Measurements from ENCODE around the gene CPNE2.
"Not testable (repeated sequence)": the region's sequence is repeated elsewhere in the genome, so short reads cannot be mapped to it uniquely, and the experiment has no call there.

CPNE2 gene

DNA sequence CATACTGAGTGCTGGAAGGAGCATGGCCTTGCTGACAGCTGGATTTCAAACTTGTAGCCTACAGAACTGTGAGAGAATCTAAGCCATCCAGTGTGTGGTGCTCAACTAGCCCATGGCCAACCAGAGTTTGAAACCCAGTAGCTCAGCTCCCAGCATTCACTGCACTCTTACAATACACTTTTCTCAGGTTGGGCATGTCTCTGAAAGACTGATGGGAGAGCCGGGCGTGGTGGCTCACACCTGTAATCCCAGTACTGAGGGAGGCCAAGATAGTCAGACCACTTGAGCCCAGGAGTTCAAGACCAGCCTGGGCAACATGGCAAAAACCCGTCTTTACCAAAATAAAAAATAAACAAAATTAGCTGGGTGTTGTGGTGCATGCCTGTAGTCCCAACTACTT, 3.8 kb downstream of the CPNE2 start:
- Histone ChIP-seq H3K36me3 (ENCODE audit: control insufficient read depth, insufficient read depth, low read length) (no peaks in the 10 kb centered on the region), H3K4me3 (ENCODE audit: insufficient read depth, low read depth, low read length) (no peak overlapping the region), H3K27me3 (ENCODE audit: control insufficient read depth, insufficient read depth, low read length, poor library complexity, severe bottlenecking) (peaks cover 29% of the 10 kb centered on the region), H3K27ac (ENCODE audit: insufficient read depth, low read depth, low read length, poor library complexity, severe bottlenecking) (no peak overlapping the region), H3K4me1 (ENCODE audit: control insufficient read depth, insufficient read depth, low read length) (no peaks in the 10 kb centered on the region), H3K9me3 (ENCODE audit: control insufficient read depth, low read length) (no peaks in the 10 kb centered on the region)
- WGBS, 2 experiments, result 91 to 96% methylated on average over 3 of the region's 3 CpGs

DNA sequence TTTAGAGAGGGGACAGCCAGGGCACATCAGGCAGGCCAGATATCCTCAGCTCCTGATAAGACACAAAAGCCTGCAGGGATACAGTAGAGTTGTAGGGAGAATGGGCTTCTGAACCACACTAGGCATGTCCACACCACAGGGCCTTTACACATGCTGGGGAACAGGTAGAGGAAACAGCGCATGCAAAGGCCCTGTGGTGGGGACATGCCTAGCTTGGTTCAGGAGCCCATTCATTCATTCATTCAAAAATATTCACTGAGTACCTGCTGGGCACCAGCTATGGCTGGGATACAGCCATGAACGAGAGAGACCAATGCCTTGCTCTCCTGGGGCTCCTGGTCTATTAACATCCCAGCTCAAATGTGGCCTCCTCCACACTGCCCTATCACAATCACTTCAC, 4.4 kb downstream of the CPNE2 start:
- whole genome bisulfite sequencing, 2 experiments, result 90 to 94% methylated on average over 2 of the region's 2 CpGs

DNA sequence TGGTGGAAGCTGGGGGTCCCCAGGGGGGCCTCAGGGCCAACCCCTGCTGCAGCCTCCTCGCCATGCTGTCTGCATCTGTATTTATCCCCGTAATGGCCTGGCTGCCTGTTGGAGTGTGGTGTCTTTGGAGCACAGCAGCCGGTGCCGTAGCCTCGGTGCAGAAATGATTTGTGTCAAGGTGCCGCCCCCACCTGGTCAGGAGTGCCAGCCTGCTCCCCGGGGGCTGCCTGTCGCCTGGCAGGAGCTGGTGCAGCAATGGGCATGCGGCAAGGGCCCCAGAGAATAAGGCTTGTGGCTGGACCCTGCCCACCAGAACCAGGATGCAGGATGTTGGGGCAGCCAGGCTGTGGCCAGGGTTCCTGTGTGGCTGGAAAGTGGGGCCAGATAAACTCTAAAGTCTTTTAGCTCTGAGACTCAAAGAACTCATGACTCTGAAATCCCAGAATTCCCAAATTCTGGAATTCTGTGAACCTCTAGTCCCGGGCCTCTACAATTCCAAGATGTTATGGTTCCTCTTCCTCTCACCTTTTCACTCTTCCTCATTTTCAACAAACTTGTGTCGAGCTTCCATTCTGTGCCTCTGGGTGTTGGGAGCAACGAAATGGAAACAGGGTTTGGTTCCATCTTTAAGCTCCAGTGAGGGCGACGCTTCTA, 5.9 kb downstream of the CPNE2 start:
- no peaks in the 10 kb centered on the region for H3K36me3 ChIP-seq (ENCODE audit: control insufficient read depth, insufficient read depth, low read length)
- WGBS, 2 experiments, result 82 to 83% methylated on average over 14 of the region's 14 CpGs
- no peak overlapping the region for H3K27ac ChIP-seq (ENCODE audit: insufficient read depth, low read depth, low read length, poor library complexity, severe bottlenecking)
- peaks cover 2% of the 10 kb centered on the region for H3K4me1 ChIP-seq (ENCODE audit: control insufficient read depth, insufficient read depth, low read length)
- H3K27me3 ChIP-seq (ENCODE audit: control insufficient read depth, insufficient read depth, low read length, poor library complexity, severe bottlenecking), result peaks cover 9% of the 10 kb centered on the region
- no peaks in the 10 kb centered on the region for H3K9me3 ChIP-seq (ENCODE audit: control insufficient read depth, low read length)
- no peak overlapping the region for H3K4me3 ChIP-seq (ENCODE audit: insufficient read depth, low read depth, low read length)

More for the DNA sequence above, 4.4 kb downstream of the CPNE2 start:
- Histone ChIP-seq H3K4me1 (ENCODE audit: control insufficient read depth, insufficient read depth, low read length) (no peaks in the 10 kb centered on the region), H3K27ac (ENCODE audit: insufficient read depth, low read depth, low read length, poor library complexity, severe bottlenecking) (no peak overlapping the region), H3K36me3 (ENCODE audit: control insufficient read depth, insufficient read depth, low read length) (no peaks in the 10 kb centered on the region), H3K4me3 (ENCODE audit: insufficient read depth, low read depth, low read length) (no peak overlapping the region), H3K27me3 (ENCODE audit: control insufficient read depth, insufficient read depth, low read length, poor library complexity, severe bottlenecking) (peaks cover 23% of the 10 kb centered on the region), H3K9me3 (ENCODE audit: control insufficient read depth, low read length) (no peaks in the 10 kb centered on the region)

DNA sequence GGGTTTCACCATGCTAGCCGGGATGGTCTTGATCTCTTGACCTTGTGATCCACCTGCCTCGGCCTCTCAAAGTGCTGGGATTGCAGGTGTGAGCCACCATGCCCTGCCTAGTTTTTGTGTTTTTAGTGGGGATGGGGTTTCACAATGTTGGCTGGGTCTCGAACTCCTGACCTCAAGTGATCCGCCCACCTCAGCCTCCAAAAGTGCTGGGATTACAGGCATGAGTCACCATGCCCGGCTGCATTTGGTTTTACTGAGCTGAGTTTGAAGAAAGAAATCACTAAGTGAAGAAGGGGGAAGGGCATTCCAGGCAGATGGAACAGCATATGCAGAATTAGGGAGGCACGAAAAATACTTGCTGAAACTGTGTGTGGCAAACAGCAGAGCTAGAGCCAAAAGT, 7.6 kb downstream of the CPNE2 start:
- H3K36me3 ChIP-seq (ENCODE audit: control insufficient read depth, insufficient read depth, low read length); H3K27ac ChIP-seq (ENCODE audit: insufficient read depth, low read depth, low read length, poor library complexity, severe bottlenecking); H3K4me3 ChIP-seq (ENCODE audit: insufficient read depth, low read depth, low read length); H3K4me1 ChIP-seq (ENCODE audit: control insufficient read depth, insufficient read depth, low read length); H3K9me3 ChIP-seq (ENCODE audit: control insufficient read depth, low read length); H3K27me3 ChIP-seq (ENCODE audit: control insufficient read depth, insufficient read depth, low read length, poor library complexity, severe bottlenecking): not testable (repeated sequence)
- 83 to 88% methylated on average over 6 of the region's 6 CpGs for WGBS, 2 experiments

- Histone ChIP-seq H3K27me3 (ENCODE audit: control insufficient read depth, insufficient read depth, low read length, poor library complexity, severe bottlenecking) (no peaks in the 10 kb centered on the region), H3K9me3 (ENCODE audit: control insufficient read depth, low read length) (no peaks in the 10 kb centered on the region), H3K27ac (ENCODE audit: insufficient read depth, low read depth, low read length, poor library complexity, severe bottlenecking) (no peak overlapping the region), H3K4me1 (ENCODE audit: control insufficient read depth, insufficient read depth, low read length) (peaks cover 6% of the 10 kb centered on the region), H3K36me3 (ENCODE audit: control insufficient read depth, insufficient read depth, low read length) (no peaks in the 10 kb centered on the region), H3K4me3 (ENCODE audit: insufficient read depth, low read depth, low read length) (no peak overlapping the region)
- WGBS, 2 experiments, result 95% methylated on average over 1 of the region's 1 CpG
Observed at GRCh38 chr16:57100445-57100844, 8.1 kb downstream of the CPNE2 start.

- no peak overlapping the region for H3K4me3 ChIP-seq (ENCODE audit: insufficient read depth, low read depth, low read length)
- 60 to 62% methylated on average over 16 of the region's 16 CpGs for WGBS, 2 experiments
- no peaks in the 10 kb centered on the region for H3K36me3 ChIP-seq (ENCODE audit: control insufficient read depth, insufficient read depth, low read length)
- no peaks in the 10 kb centered on the region for H3K27me3 ChIP-seq (ENCODE audit: control insufficient read depth, insufficient read depth, low read length, poor library complexity, severe bottlenecking)
- no peak overlapping the region for H3K27ac ChIP-seq (ENCODE audit: insufficient read depth, low read depth, low read length, poor library complexity, severe bottlenecking)
- H3K4me1 ChIP-seq (ENCODE audit: control insufficient read depth, insufficient read depth, low read length), result peaks cover 6% of the 10 kb centered on the region
- H3K9me3 ChIP-seq (ENCODE audit: control insufficient read depth, low read length), result no peaks in the 10 kb centered on the region
Observed at GRCh38 chr16:57102888-57103851, 10.8 kb downstream of the CPNE2 start.

GRCh38 chr16:57104706-57105105, 12.3 kb downstream of the CPNE2 start:
- no peak overlapping the region for H3K27ac ChIP-seq (ENCODE audit: insufficient read depth, low read depth, low read length, poor library complexity, severe bottlenecking)
- no peak overlapping the region for H3K4me3 ChIP-seq (ENCODE audit: insufficient read depth, low read depth, low read length)
- H3K36me3 ChIP-seq (ENCODE audit: control insufficient read depth, insufficient read depth, low read length), result no peaks in the 10 kb centered on the region
- H3K27me3 ChIP-seq (ENCODE audit: control insufficient read depth, insufficient read depth, low read length, poor library complexity, severe bottlenecking), result no peaks in the 10 kb centered on the region
- WGBS, 2 experiments, result 87 to 93% methylated on average over 3 of the region's 3 CpGs
- peaks cover 6% of the 10 kb centered on the region for H3K4me1 ChIP-seq (ENCODE audit: control insufficient read depth, insufficient read depth, low read length)
- no peaks in the 10 kb centered on the region for H3K9me3 ChIP-seq (ENCODE audit: control insufficient read depth, low read length)

DNA sequence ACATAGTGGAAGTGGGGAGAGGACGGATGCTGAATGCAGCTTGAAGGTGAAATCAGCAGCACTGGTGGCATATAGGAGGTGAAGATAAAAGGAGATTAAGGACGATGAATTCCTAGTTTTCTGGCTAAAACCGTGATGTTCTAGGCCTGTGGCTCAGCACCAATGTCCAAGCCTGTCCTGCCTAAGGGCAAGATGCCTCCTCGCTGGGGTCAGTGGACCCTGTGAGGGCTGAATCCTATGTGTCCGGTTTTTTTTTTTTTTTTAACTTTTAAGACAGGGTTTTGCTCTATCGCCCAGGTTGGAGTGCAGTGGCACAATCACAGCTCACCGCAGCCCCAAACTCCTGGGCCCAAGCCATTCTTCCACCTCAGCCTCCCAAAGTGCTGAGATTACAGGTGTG, 12.8 kb downstream of the CPNE2 start:
- no peaks in the 10 kb centered on the region for H3K36me3 ChIP-seq (ENCODE audit: control insufficient read depth, insufficient read depth, low read length)
- H3K4me3 ChIP-seq (ENCODE audit: insufficient read depth, low read depth, low read length), result no peak overlapping the region
- H3K9me3 ChIP-seq (ENCODE audit: control insufficient read depth, low read length), result no peaks in the 10 kb centered on the region
- no peaks in the 10 kb centered on the region for H3K27me3 ChIP-seq (ENCODE audit: control insufficient read depth, insufficient read depth, low read length, poor library complexity, severe bottlenecking)
- H3K27ac ChIP-seq (ENCODE audit: insufficient read depth, low read depth, low read length, poor library complexity, severe bottlenecking), result no peak overlapping the region
- peaks cover 6% of the 10 kb centered on the region for H3K4me1 ChIP-seq (ENCODE audit: control insufficient read depth, insufficient read depth, low read length)
- WGBS, 2 experiments, result 86 to 93% methylated on average over 7 of the region's 7 CpGs

GRCh38 chr16:57106767-57107166, 14.4 kb downstream of the CPNE2 start:
- Histone ChIP-seq H3K27me3 (ENCODE audit: control insufficient read depth, insufficient read depth, low read length, poor library complexity, severe bottlenecking) (no peaks in the 10 kb centered on the region), H3K9me3 (ENCODE audit: control insufficient read depth, low read length) (no peaks in the 10 kb centered on the region), H3K4me3 (ENCODE audit: insufficient read depth, low read depth, low read length) (no peak overlapping the region), H3K27ac (ENCODE audit: insufficient read depth, low read depth, low read length, poor library complexity, severe bottlenecking) (no peak overlapping the region), H3K4me1 (ENCODE audit: control insufficient read depth, insufficient read depth, low read length) (peaks cover 6% of the 10 kb centered on the region), H3K36me3 (ENCODE audit: control insufficient read depth, insufficient read depth, low read length) (no peaks in the 10 kb centered on the region)
- WGBS, 2 experiments, result 92 to 95% methylated on average over 2 of the region's 2 CpGs

- no peak overlapping the region for H3K4me3 ChIP-seq (ENCODE audit: insufficient read depth, low read depth, low read length)
- H3K27me3 ChIP-seq (ENCODE audit: control insufficient read depth, insufficient read depth, low read length, poor library complexity, severe bottlenecking), result no peaks in the 10 kb centered on the region
- peaks cover 6% of the 10 kb centered on the region for H3K4me1 ChIP-seq (ENCODE audit: control insufficient read depth, insufficient read depth, low read length)
- 79 to 80% methylated on average over 9 of the region's 9 CpGs for WGBS, 2 experiments
- H3K9me3 ChIP-seq (ENCODE audit: control insufficient read depth, low read length), result no peaks in the 10 kb centered on the region
- H3K36me3 ChIP-seq (ENCODE audit: control insufficient read depth, insufficient read depth, low read length), result no peaks in the 10 kb centered on the region
- H3K27ac ChIP-seq (ENCODE audit: insufficient read depth, low read depth, low read length, poor library complexity, severe bottlenecking), result no peak overlapping the region
Observed at GRCh38 chr16:57107321-57107922, 15.0 kb downstream of the CPNE2 start.

Measured in ectodermal cell (in vitro differentiated cells).